DMS153 (cell line): Measurements from ENCODE around the gene RNPEPL1.

Experiments used
- DNase-seq: peaks from one replicate; lab custom pipeline; 2025; lab: John Stamatoyannopoulos, UW

RNPEPL1 gene

GRCh38 chr2:240577281-240578109, 9.2 kb downstream of the RNPEPL1 start:
- DNase-seq = no peak

- DNase-seq = no peak
These were observed 9.8 kb downstream of the RNPEPL1 start for GRCh38 chr2:240578110-240578450.

GRCh38 chr2:240578488-240578887, 10.2 kb downstream of the RNPEPL1 start:
- no peak for DNase-seq

- no peak for DNase-seq
These were observed 10.9 kb downstream of the RNPEPL1 start for GRCh38 chr2:240579071-240579762.

- peak; percentile 5 for DNase-seq
These were observed 11.7 kb downstream of the RNPEPL1 start for GRCh38 chr2:240579771-240580614.

GRCh38 chr2:240581811-240582210, 13.5 kb downstream of the RNPEPL1 start:
- no peak for DNase-seq

GRCh38 chr2:240582781-240583180, 14.5 kb downstream of the RNPEPL1 start:
- DNase-seq = no peak

- DNase-seq = no peak
These were observed 15.5 kb downstream of the RNPEPL1 start for GRCh38 chr2:240583774-240584173.

GRCh38 chr2:240584486-240585031, 16.3 kb downstream of the RNPEPL1 start:
- no peak for DNase-seq

- DNase-seq = no peak
These were observed 16.8 kb downstream of the RNPEPL1 start for GRCh38 chr2:240585101-240585500.

- DNase-seq = no peak
These were observed 17.5 kb downstream of the RNPEPL1 start for GRCh38 chr2:240585681-240586197.

- DNase-seq = peak; percentile 80
These were observed 18.1 kb downstream of the RNPEPL1 start, which contains the start of gene CAPN10 for GRCh38 chr2:240586198-240586918. Gene CAPN10, plus strand, starts transcription at chr2:240586734. Its CDS starts 178 bp downstream, at chr2:240586912.

GRCh38 chr2:240586919-240587800, 18.9 kb downstream of the RNPEPL1 start:
- DNase-seq = peak; percentile 27

- DNase-seq = no peak
These were observed 19.8 kb downstream of the RNPEPL1 start for GRCh38 chr2:240588006-240588655.

- no peak for DNase-seq
These were observed 20.4 kb downstream of the RNPEPL1 start for GRCh38 chr2:240588669-240589068.

- DNase-seq = no peak
These were observed 21.1 kb downstream of the RNPEPL1 start for GRCh38 chr2:240589375-240589774.

- no peak for DNase-seq
These were observed 21.7 kb downstream of the RNPEPL1 start for GRCh38 chr2:240589850-240590525.

GRCh38 chr2:240590681-240591111, 22.4 kb downstream of the RNPEPL1 start:
- DNase-seq = no peak

- no peak for DNase-seq
These were observed 22.9 kb downstream of the RNPEPL1 start for GRCh38 chr2:240591226-240591625.
